NCI-H524 treated with DMSO at 0.1 percent for 48 hours (cell line): Measurements from ENCODE around the gene FOLR1.
A peak's percentile ranks its signal among the peaks of the same experiment; 100 is the strongest.

Experiments used
- DNase-seq: peaks from one replicate; lab custom pipeline; 2025; lab: John Stamatoyannopoulos, UW

Gene FOLR1

GRCh38 chr11:72235351-72236057 is 43.6 kb downstream of the FOLR1 start:
- DNase-seq, result no peak

DNA sequence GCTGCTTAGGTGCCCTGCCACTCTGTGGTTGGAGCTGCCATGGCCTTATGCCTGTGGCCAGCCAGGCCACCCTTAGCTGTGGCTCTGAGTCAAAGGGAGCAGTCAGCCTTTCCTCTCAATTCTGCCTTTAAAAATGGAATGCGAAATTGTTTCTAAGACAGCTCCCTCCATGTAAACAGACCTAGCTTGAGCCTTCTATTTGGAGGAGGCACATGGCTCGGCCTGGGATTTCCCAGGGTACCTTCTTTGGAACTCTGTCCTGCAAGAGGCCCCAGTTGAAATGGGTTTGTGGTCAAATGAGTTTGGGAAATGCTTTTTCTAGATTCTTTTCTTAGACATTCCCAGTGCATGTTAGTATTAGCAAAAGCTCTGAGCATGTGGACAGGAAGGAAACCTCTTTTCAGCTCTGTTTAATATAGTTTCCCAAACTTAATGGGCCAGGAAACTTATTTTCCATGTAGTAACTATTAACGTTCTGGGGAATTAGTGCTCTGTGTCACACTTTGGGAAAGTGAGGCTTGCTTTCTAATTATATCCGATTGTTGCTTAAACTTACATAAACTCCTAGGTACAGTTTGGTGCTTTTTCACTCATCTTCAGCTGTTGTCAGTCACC is 44.2 kb downstream of the FOLR1 start:
- DNase-seq, result no peak

DNA sequence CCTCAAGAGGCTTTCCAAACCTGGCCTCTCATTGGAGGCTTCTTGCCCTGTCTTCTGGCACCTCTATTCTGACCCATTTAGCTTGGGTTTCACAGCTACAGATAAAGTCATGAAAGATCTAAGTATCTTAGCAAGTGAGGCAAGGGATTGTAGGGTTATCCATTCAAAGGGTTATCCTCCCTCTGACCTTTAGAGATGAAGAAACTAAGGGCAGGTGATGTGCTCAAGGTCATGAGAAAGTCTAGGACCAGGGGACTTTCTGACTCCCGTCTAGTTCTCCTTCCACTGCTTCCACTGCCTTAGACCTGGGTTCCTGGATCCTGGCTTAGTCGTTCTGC is 44.8 kb downstream of the FOLR1 start:
- DNase-seq, result no peak

- peak; percentile 52 for DNase-seq
Observed at GRCh38 chr11:72237112-72237931, 45.4 kb downstream of the FOLR1 start.

- DNase-seq, result no peak
Observed at GRCh38 chr11:72238040-72238450, 46.1 kb downstream of the FOLR1 start.

DNA sequence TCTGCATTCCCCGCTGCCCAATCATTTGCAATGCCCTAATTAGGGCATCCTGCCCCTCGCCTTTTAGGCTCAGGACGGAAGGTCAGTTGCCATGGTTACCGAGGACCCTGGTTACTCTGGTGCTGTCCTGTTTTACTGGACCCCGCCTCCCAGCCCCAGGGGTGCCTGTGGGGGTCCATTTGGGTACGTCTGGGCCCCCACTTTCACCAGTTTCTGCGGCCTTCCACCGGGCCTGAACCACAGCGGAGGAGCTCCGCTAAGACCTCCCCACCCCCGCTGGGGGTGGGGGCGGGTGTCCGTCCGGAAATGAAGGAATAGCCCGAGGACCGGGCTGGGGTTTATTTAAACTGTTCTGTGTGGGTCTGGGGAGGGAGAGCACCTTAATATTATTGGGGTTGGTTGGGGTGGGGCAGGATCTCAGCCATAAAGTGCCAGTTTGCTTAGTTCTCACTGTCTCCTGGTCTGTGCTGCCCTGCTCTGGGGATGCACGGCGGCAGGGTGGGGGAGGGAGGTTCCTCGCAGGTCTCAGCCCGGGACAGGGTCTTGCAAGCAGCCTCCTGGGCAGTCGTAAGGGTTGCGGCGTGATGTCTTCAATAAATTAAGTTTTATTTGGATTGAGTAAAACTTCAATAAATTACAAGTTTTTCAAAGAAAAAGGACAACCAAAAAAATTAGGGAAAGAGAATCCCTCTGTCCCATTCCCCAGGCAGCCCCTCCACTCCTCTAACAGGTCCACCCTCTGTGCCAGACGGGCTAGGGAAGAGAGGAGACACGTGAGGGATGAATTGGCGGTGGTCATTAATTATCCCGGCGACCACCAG is 46.8 kb downstream of the FOLR1 start:
- no peak for DNase-seq

DNA sequence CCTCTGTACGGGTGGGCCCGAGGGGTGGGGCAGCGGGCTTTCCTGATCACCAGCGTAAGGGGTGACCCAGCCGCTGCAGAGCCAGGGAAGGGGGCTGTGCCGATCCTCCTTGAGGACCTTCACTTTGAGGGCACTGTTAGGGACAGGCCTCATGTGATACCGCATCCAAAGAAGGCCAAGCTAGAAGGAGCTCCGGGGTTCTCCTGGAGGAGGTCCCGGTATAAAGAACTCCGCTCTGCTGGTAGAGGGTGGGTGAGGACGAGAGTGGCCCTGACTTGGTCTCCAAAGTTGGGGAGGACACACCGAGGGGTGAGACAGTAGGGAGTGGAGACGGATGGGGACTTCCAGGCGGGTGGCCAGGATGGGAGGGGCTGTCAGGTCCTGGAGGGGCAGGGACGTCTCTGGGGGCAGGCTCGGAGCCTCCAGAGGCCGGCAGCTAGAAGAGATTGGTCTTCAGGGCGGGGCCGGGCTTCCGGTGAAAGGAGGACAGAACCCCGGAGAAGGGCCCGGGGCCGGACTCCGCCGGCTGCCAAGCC is 47.4 kb downstream of the FOLR1 start:
- DNase-seq, result no peak

DNA sequence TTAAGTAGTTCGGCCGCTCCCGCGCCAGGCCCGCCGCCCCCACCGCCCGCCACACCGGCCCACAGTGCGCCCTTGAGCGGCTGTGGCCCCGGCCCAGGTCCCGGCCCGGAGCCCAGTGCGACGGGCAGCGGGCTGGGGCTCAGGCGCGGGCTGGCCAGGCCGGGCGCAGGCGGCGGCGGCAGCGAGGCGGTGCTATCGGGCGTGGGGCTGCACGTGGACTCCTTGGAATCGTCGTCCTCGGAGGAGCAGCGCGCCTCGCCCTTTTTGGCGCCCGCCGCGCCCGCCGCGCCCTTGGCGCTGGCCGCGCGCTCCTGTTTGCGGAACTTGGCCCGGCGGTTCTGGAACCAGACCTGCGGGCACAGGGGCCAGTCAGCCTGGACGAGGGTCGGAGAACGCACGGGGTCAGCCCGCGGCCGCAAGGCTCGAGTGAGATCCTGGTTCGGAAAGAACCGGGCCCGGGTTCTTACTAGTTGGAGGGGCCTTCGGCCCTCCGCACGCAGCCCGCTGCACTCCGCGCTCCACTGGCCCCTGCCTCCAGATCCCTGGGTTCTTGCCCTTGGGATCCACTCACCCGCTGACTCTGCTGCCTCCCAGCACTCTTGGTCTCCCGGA is 48.0 kb downstream of the FOLR1 start:
- DNase-seq, result no peak

GRCh38 chr11:72240461-72241290 is 48.7 kb downstream of the FOLR1 start:
- DNase-seq, result no peak

DNA sequence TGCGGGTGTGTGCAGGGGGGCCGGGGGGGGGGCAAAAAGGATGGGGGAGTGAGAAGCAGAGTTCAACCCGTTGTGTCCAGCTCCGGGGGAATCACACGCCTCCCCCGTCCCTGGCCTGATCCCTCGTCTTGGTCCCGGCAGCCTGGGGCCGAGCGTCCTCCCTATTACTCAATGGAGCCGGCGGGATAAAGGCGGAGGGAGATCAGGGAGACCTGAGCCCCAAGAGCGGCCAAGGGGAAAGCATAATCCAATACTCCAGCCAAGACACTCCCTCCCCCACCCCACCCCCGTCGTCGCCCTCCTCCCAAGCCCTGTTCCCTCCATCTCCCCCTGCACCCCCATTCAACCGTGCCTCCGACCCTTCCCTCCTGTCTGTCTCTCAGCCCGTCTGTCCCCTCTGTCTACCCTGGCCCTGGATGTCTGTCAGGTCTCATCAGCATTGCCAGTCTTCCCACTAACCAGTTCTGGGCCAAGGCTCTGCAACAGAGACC is 49.4 kb downstream of the FOLR1 start:
- no peak for DNase-seq

DNA sequence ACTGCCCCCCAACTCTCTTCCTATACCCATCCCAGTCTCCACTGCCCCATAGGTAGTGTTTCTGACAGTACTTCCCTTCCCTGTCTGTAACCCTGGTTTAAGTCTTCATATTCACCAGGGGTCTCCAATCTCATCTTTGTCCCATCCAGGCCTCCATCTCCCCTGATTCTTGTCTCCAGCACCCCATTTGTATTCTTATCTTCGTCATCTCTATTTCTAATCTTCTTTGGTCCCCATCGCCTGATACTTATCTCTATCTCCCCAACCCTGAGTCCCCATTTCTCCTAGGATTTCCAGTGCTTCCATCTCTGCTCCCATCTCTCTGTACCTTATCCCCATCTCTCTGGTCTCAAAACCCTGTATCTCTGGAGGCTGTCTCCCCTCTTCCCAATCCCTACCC is 50.2 kb downstream of the FOLR1 start:
- DNase-seq, result no peak

DNA sequence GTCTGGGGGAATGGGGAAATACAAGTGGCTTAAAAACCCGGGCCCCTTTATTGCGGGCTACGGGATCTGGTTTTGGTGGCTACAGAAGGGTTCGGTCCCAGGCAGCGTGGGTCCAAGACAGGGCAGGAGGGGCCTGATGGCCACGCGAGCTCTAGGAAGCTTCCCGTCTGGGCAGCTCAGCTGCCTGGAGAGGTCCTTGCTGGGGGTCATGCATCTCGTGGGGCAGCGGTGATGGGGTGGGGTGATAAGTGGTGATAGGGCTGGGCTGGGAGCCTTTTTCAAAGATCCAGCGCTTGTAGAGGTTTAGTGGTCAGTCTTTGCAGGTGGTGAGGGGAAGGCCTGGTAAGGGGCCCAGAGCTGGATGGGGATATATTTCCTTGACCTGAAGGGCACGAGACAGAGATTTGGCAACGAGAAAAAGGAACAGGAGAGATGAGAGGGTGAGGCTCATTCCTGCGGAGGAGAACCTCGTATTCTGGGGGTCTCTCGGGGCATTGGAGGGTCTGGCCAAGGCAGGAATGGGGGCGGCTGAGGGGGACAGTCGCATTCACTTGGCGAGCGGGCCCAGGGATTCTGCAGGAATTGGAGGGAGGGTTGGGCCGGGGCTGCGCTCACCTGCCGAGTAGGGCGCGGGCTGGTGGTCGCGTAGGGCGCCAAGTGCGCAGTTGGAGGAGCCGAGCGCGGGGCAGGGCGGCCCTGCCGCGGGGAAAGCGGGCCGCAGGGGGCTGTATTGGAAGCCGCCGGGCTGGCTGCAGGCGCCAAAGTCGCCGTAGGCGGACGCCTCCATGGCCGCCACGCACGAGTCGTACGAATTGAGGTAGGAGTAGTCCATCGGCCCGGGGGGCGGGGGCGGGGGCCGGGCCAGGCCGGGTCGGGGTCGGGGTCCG is 51.5 kb downstream of the FOLR1 start:
- DNase-seq, result no peak

- no peak for DNase-seq
Observed at GRCh38 chr11:72244060-72244360, 52.1 kb downstream of the FOLR1 start, which contains the start of gene PHOX2A. TSS of gene PHOX2A (minus strand) at chr11:72244176. CDS start at chr11:72244004, 172 bp downstream.

- DNase-seq, result no peak
Observed at GRCh38 chr11:72244361-72245262, 52.7 kb downstream of the FOLR1 start.

DNA sequence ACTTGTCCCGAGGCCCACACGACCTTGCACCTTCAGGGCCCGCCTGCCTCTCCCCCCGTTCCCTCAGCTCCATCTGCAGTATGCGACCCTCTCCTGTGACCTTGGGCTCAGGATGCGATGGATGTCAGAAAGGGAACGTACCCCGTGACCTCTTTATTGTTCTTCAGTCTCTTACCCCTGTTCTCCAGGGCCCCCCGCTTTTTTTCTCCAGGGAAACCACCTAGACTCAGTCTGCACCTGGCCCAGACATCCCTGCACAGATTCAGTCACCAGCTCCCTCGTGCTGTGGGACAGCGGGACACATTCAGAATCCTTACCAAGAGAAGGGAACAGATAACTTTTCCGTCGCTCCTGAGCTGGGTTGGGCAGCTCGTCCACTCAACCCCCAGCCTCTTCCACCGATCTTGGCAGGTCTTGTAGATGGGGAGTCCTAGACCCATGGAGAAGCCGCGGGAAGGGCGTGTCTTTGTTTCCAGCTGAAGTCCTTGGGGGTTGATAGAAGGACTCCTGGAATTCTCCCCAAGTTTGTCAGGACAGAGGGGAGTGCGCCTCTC is 53.4 kb downstream of the FOLR1 start:
- no peak for DNase-seq
